Mesenchymal stem cell (in vitro differentiated cells and primary cell): ENCODE results near the gene MYO1A.

Experiments used
- DNase-seq: peaks from one replicate; pipeline ENCODE4 v3.0.0-alpha.2; 2013
- H2AFZ ChIP-seq: one replicate; pipeline ENCODE4 v1.6.1; 2013; ENCODE audit warnings: low read depth, mild to moderate bottlenecking, control low read depth, inconsistent platforms, low read length, moderate library complexity
- H2AK5ac ChIP-seq: 2 replicates; pipeline ENCODE4 v1.6.1; 2013; ENCODE audit warnings: low read length, moderate library complexity, mild to moderate bottlenecking, inconsistent platforms; ENCODE audit not compliant: severe bottlenecking
- H2BK120ac ChIP-seq: one replicate; pipeline ENCODE4 v1.6.1; 2013; ENCODE audit warnings: low read depth, mild to moderate bottlenecking, inconsistent platforms, low read length, moderate library complexity
- H2BK12ac ChIP-seq, 2 experiments: one replicate each; pipeline ENCODE4 v1.6.1; 2013; ENCODE audit warnings: inconsistent platforms in 2 of 2, low read length in 2 of 2, mild to moderate bottlenecking in 2 of 2, moderate library complexity in 2 of 2, control low read depth in 1 of 2
- H2BK15ac ChIP-seq: one replicate; pipeline ENCODE4 v1.6.1; 2013; ENCODE audit warnings: mild to moderate bottlenecking, low read depth, inconsistent platforms; ENCODE audit not compliant: poor library complexity, severe bottlenecking
- H2BK5ac ChIP-seq: 2 replicates; pipeline ENCODE4 v1.6.1; 2013; ENCODE audit warnings: low read depth, mild to moderate bottlenecking, low read length, control low read depth, inconsistent platforms; ENCODE audit not compliant: poor library complexity, severe bottlenecking
- H3K14ac ChIP-seq, 2 experiments: one replicate each; pipeline ENCODE4 v1.6.1; 2013; ENCODE audit warnings: inconsistent platforms in 2 of 2, low read length in 2 of 2, control low read depth in 1 of 2, mild to moderate bottlenecking in 1 of 2, moderate library complexity in 1 of 2
- H3K18ac ChIP-seq, 2 experiments: one replicate each; pipeline ENCODE4 v1.6.1; 2013; ENCODE audit warnings: inconsistent platforms in 2 of 2, low read length in 2 of 2, control low read depth in 1 of 2, low read depth in 1 of 2, mild to moderate bottlenecking in 1 of 2
- H3K23ac ChIP-seq, 2 experiments: one replicate each; pipeline ENCODE4 v1.6.1; 2013; ENCODE audit warnings: inconsistent platforms in 2 of 2, low read length in 2 of 2, mild to moderate bottlenecking in 2 of 2, moderate library complexity in 2 of 2, control low read depth in 1 of 2
- H3K27ac ChIP-seq: 2 replicates; pipeline ENCODE4 v1.5.1; 2013; ENCODE audit warnings: mild to moderate bottlenecking, moderate library complexity, low read length, control low read depth, inconsistent platforms; ENCODE audit not compliant: poor library complexity, severe bottlenecking
- H3K27me3 ChIP-seq, 2 experiments: 2 replicates each; pipeline versions ENCODE4 v1.6.1 to v1.7.0; 2013; ENCODE audit warnings: low read length in 2 of 2, mild to moderate bottlenecking in 2 of 2, moderate library complexity in 2 of 2, control low read depth in 1 of 2, inconsistent platforms in 1 of 2; ENCODE audit not compliant: control insufficient read depth in 1 of 2, insufficient read depth in 1 of 2
- H3K36me3 ChIP-seq, 2 experiments: 2 replicates each; pipeline versions ENCODE4 v1.6.1 to v1.7.0; 2013; ENCODE audit warnings: low read length in 2 of 2, control low read depth in 1 of 2, inconsistent platforms in 1 of 2, low read depth in 1 of 2, mild to moderate bottlenecking in 1 of 2; ENCODE audit not compliant: insufficient read depth in 2 of 2, control insufficient read depth in 1 of 2
- H3K4ac ChIP-seq, 2 experiments: one replicate each; pipeline ENCODE4 v1.6.1; 2013; ENCODE audit warnings: inconsistent platforms in 2 of 2, low read length in 2 of 2, mild to moderate bottlenecking in 2 of 2, moderate library complexity in 2 of 2, control low read depth in 1 of 2, low read depth in 1 of 2
- H3K4me1 ChIP-seq: 2 replicates; pipeline ENCODE4 v1.6.1; 2013; ENCODE audit warnings: low read depth, low read length, control low read depth; ENCODE audit not compliant: control insufficient read depth, insufficient read depth
- H3K4me2 ChIP-seq: 2 replicates; pipeline ENCODE4 v1.6.1; 2013; ENCODE audit warnings: low read length, mild to moderate bottlenecking, inconsistent platforms; ENCODE audit not compliant: poor library complexity, severe bottlenecking
- H3K4me3 ChIP-seq, 2 experiments: 2 replicates each; pipeline versions ENCODE4 v1.5.1 to v1.7.0; 2013; ENCODE audit warnings: low read length in 2 of 2, mild to moderate bottlenecking in 2 of 2, control low read depth in 1 of 2, low read depth in 1 of 2; ENCODE audit not compliant: insufficient read depth in 1 of 2
- H3K79me1 ChIP-seq: replicated peaks from 2 replicates; pipeline ENCODE4 v1.6.1; 2013; ENCODE audit warnings: mild to moderate bottlenecking, control low read depth, low read length, inconsistent platforms; ENCODE audit not compliant: poor library complexity, severe bottlenecking
- H3K9ac ChIP-seq: 2 replicates; pipeline ENCODE4 v1.7.0; 2013; ENCODE audit warnings: mild to moderate bottlenecking, low read length, moderate library complexity
- H3K9me3 ChIP-seq: 2 replicates; pipeline ENCODE4 v1.7.0; 2013; ENCODE audit warnings: mild to moderate bottlenecking, low read length; ENCODE audit not compliant: control insufficient read depth
- H4K8ac ChIP-seq: one replicate; pipeline ENCODE4 v1.6.1; 2013; ENCODE audit warnings: inconsistent platforms, mild to moderate bottlenecking, low read length, moderate library complexity
- H4K91ac ChIP-seq: one replicate; pipeline ENCODE4 v1.6.1; 2013; ENCODE audit warnings: mild to moderate bottlenecking, low read length, inconsistent platforms
- WGBS: methylation state at CpG from one replicate; pipeline ENCODE4 v1.1.7; 2013; ENCODE audit warnings: mixed read lengths; 5-methylcytosine and 5-hydroxymethylcytosine counted together

MYO1A gene

DNA sequence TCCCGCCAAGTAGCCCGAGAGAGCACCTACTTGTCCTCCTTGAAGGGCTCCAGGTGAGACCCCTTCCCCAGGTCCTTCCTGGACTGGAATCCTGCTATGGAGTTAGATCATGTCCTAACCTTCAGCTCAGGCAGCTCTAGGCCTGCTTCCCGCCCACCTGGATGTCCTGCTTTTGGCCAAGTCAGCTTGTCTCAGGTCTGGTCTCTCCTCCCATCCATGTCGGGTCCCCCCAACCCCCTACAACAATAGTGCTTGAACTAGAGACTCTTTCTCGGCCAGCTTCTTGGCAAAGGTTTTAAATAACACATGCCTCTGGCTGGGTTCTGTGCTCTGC, 42.6 kb upstream of the MYO1A start:
- DNase-seq, result no peak
- Histone ChIP-seq H2BK5ac (no peak overlapping the region), H3K27me3 (no peaks in the 10 kb centered on the region), H3K79me1 (peaks cover 23% of the 10 kb centered on the region), H3K4me1 (peaks cover 38% of the 10 kb centered on the region), H4K91ac (no peak overlapping the region), H2AFZ (no peak overlapping the region), H4K8ac (no peak overlapping the region), H3K18ac (no peak overlapping the region), H3K14ac (no peak overlapping the region), H2BK12ac (peak overlapping the region in 1 of 2 experiments; percentile 2), H3K23ac (no peak overlapping the region), H3K9ac (peak overlapping the region; percentile 95), H3K4ac (peak overlapping the region in 1 of 2 experiments; percentile 67), H2BK120ac (no peak overlapping the region), H3K4me3 (peak overlapping the region in 1 of 2 experiments; percentile 90), H3K9me3 (no peaks in the 10 kb centered on the region), H2AK5ac (no peak overlapping the region), H2BK15ac (no peak overlapping the region), H3K36me3 (peaks cover 61 to 64% of the 10 kb centered on the region in 2 experiments), H3K27ac (no peak overlapping the region), H3K4me2 (no peak overlapping the region)
- 89% methylated on average over 5 of the region's 5 CpGs for WGBS

- Histone ChIP-seq H2BK120ac (no peak overlapping the region), H3K4me1 (peaks cover 37% of the 10 kb centered on the region), H2BK15ac (no peak overlapping the region), H2BK12ac (peak overlapping the region in 1 of 2 experiments; percentile 2), H4K91ac (no peak overlapping the region), H3K14ac (no peak overlapping the region), H3K23ac (no peak overlapping the region), H3K27me3 (no peaks in the 10 kb centered on the region), H3K79me1 (peaks cover 23% of the 10 kb centered on the region), H3K36me3 (peaks cover 55 to 62% of the 10 kb centered on the region in 2 experiments), H3K4ac (peak overlapping the region in 1 of 2 experiments; percentile 67), H3K9me3 (no peaks in the 10 kb centered on the region), H2AFZ (no peak overlapping the region), H2BK5ac (no peak overlapping the region), H3K9ac (peak overlapping the region; percentile 95), H4K8ac (no peak overlapping the region), H2AK5ac (no peak overlapping the region), H3K4me3 (peak overlapping the region in 1 of 2 experiments; percentile 90), H3K18ac (no peak overlapping the region), H3K4me2 (no peak overlapping the region), H3K27ac (no peak overlapping the region)
- DNase-seq, result no peak
- 89% methylated on average over 25 of the region's 25 CpGs for WGBS
Measured at GRCh38 chr12:57091638-57092528, 42.0 kb upstream of the MYO1A start.

- peak overlapping the region in 1 of 2 experiments; percentile 18 for H2BK12ac ChIP-seq
- no peaks in the 10 kb centered on the region for H3K9me3 ChIP-seq
- no peak overlapping the region for H2BK15ac ChIP-seq
- DNase-seq, result no peak
- peak overlapping the region; percentile 95 for H3K9ac ChIP-seq
- H2BK120ac ChIP-seq, result no peak overlapping the region
- peak overlapping the region in 1 of 2 experiments; percentile 5 for H3K23ac ChIP-seq
- 94% methylated on average over 17 of the region's 22 CpGs for WGBS
- no peak overlapping the region for H3K27ac ChIP-seq
- H3K18ac ChIP-seq, result no peak overlapping the region
- H3K4me1 ChIP-seq, result peaks cover 30% of the 10 kb centered on the region
- H3K36me3 ChIP-seq, result peaks cover 47 to 54% of the 10 kb centered on the region in 2 experiments
- peak overlapping the region in 1 of 2 experiments; percentile 90 for H3K4me3 ChIP-seq
- peak overlapping the region; percentile 30 for H3K4me2 ChIP-seq
- no peak overlapping the region for H2AK5ac ChIP-seq
- no peak overlapping the region for H4K91ac ChIP-seq
- H3K27me3 ChIP-seq, result no peaks in the 10 kb centered on the region
- H3K79me1 ChIP-seq, result peaks cover 21% of the 10 kb centered on the region
- peak overlapping the region in 1 of 2 experiments; percentile 7 for H3K14ac ChIP-seq
- no peak overlapping the region for H2AFZ ChIP-seq
- H2BK5ac ChIP-seq, result no peak overlapping the region
- no peak overlapping the region for H4K8ac ChIP-seq
- H3K4ac ChIP-seq, result no peak overlapping the region
Measured at GRCh38 chr12:57090924-57091637, 41.2 kb upstream of the MYO1A start.

- Histone ChIP-seq H3K14ac (peak overlapping the region in 1 of 2 experiments; percentile 13), H2BK120ac (no peak overlapping the region), H2AK5ac (no peak overlapping the region), H2BK5ac (no peak overlapping the region), H4K8ac (no peak overlapping the region), H2BK12ac (no peak overlapping the region), H3K27me3 (no peaks in the 10 kb centered on the region), H2AFZ (no peak overlapping the region), H3K79me1 (peaks cover 21% of the 10 kb centered on the region), H3K23ac (peak overlapping the region in 1 of 2 experiments; percentile 77), H3K36me3 (peaks cover 41 to 49% of the 10 kb centered on the region in 2 experiments), H3K4me3 (peak overlapping the region in 1 of 2 experiments; percentile 90), H3K18ac (peak overlapping the region in 1 of 2 experiments; percentile 67), H2BK15ac (no peak overlapping the region), H3K9me3 (no peaks in the 10 kb centered on the region), H3K27ac (no peak overlapping the region), H3K4me2 (peak overlapping the region; percentile 30), H3K4ac (no peak overlapping the region), H3K4me1 (peaks cover 30% of the 10 kb centered on the region), H3K9ac (peak overlapping the region; percentile 95), H4K91ac (no peak overlapping the region)
- 69% methylated on average over 6 of the region's 6 CpGs for WGBS
- no peak for DNase-seq
Measured at GRCh38 chr12:57090490-57090889, 40.6 kb upstream of the MYO1A start.
